ENCODE data around the gene QRICH2. TPM values are rescaled to one million over a fixed set of nuclear protein-coding genes. Genes with fewer than 3 reads are reported as not detected.

The QRICH2 gene
- total and polyA plus RNA-seq, 2 of the 4 experiments (the other 2 are of a cell fraction), result 4.3 to 4.8 TPM

- H2AK5ac ChIP-seq (ENCODE audit: low read depth, low read length), result peak overlapping the region; percentile 35
- no peaks in the 10 kb centered on the region for H3K27me3 ChIP-seq (ENCODE audit: control insufficient read depth, insufficient read depth, low read length)
- WGBS, 2 experiments (ENCODE audit: extremely low coverage in 2 of 2, insufficient read length in 1 of 2), result 93% methylated on average over 5 of the region's 9 CpGs; no CpG with 5 or more reads in 1 of the 2 experiments
- H3K23ac ChIP-seq (ENCODE audit: low read depth, low read length), result peak overlapping the region; percentile 31; the same call in 1 of the 2 replicates
- H3K36me3 ChIP-seq (ENCODE audit: control insufficient read depth, insufficient read depth, low read length), result no peaks in the 10 kb centered on the region; the same call in 1 of the 2 replicates
- no peak overlapping the region for H3K27ac ChIP-seq (ENCODE audit: insufficient read depth, low read length)
- peak overlapping the region; percentile 64; the same call in 1 of the 3 replicates for H2BK15ac ChIP-seq (ENCODE audit: low read depth, low read length)
- in situ Hi-C loops (cut with MboI; ENCODE audit: low sequenced_read_pairs), result no loop called here
- H2BK20ac ChIP-seq (ENCODE audit: low read depth, low read length), result peak overlapping the region; percentile 28
- H4K8ac ChIP-seq (ENCODE audit: low read depth in 2 of 2, low read length in 2 of 2), result peak overlapping the region in 1 of 2 experiments; percentile 39; a peak in 1 of 4 replicates
- no peak overlapping the region for H3K18ac ChIP-seq (ENCODE audit: low read depth, low read length)
- H3K9ac ChIP-seq (ENCODE audit: low read depth, low read length), result no peak overlapping the region
- 0 out of 2 replicates have a peak overlapping the region, but pooled peaks have one; percentile 55 for H3K14ac ChIP-seq (replicated peaks; ENCODE audit: low read depth, low read length)
- dilution Hi-C loops (cut with HindIII; ENCODE audit: low sequenced_read_pairs, unreplicated experiment), result no loop called here
- peaks cover 6% of the 10 kb centered on the region for H3K4me1 ChIP-seq (ENCODE audit: control insufficient read depth, insufficient read depth, low read length)
- no peak overlapping the region for H3K4me3 ChIP-seq (ENCODE audit: insufficient read depth, low read depth, low read length)
- TF ChIP-seq RCOR1 (IDR thresholded peaks at IDR 0.05; ENCODE audit: insufficient replicate concordance, low read length), result no peak
- no peak for TF ChIP-seq NFE2L2 (IDR thresholded peaks at IDR 0.05; ENCODE audit: low read depth, low read length)
- no peak for TF ChIP-seq RFX5 (IDR thresholded peaks at IDR 0.05; ENCODE audit: low read depth, low read length)
- no peak for TF ChIP-seq BHLHE40 (IDR thresholded peaks at IDR 0.05; ENCODE audit: low read depth, low read length)
- no peak for TF ChIP-seq MXI1 (IDR thresholded peaks at IDR 0.05; ENCODE audit: borderline replicate concordance, low read depth, low read length)
- TF ChIP-seq CEBPB (IDR thresholded peaks at IDR 0.05; ENCODE audit: low read depth, low read length), result no peak
- no peak for TF ChIP-seq FOS (IDR thresholded peaks at IDR 0.05; ENCODE audit: low read depth, low read length)
- no peak for TF ChIP-seq CTCF (conservative IDR thresholded peaks at IDR 0.05; ENCODE audit: low read depth, low read length)
- no peak for TF ChIP-seq MAZ (IDR thresholded peaks at IDR 0.05; ENCODE audit: borderline replicate concordance, low read depth, low read length)
- no peak for TF ChIP-seq USF2 (IDR thresholded peaks at IDR 0.05; ENCODE audit: low read depth, low read length)
- TF ChIP-seq CHD1 (IDR thresholded peaks at IDR 0.05; ENCODE audit: low read depth, low read length), result no peak
- no peak for TF ChIP-seq SMC3 (IDR thresholded peaks at IDR 0.05; ENCODE audit: low read depth, low read length)
- H2BK5ac ChIP-seq (ENCODE audit: low read depth, low read length, poor library complexity, severe bottlenecking), result no peak overlapping the region
- BruUV-seq (replicated peaks), result no TSS peak
- CTCF ChIA-PET, result no interaction called here
- peak overlapping the region; percentile 49 for H2BK120ac ChIP-seq (ENCODE audit: low read depth, low read length)
- peaks cover 15% of the 10 kb centered on the region for H3K9me1 ChIP-seq (ENCODE audit: insufficient read depth, low read length)
- H3K4ac ChIP-seq (ENCODE audit: low read depth, low read length), result peak overlapping the region; percentile 58
- peak overlapping the region; percentile 4 for H2AFZ ChIP-seq (replicated peaks; ENCODE audit: low read length, poor library complexity)
- no peak overlapping the region for H4K5ac ChIP-seq (ENCODE audit: low read depth, low read length)
- no peak overlapping the region for H3K56ac ChIP-seq (ENCODE audit: extremely low read depth, insufficient read depth, low read length)
- DNase-seq, result no peak
- peaks cover 16 to 28% of the 10 kb centered on the region in 2 experiments for H3K79me1 ChIP-seq (ENCODE audit: low read depth in 1 of 2, low read length in 2 of 2)
- no peaks in the 10 kb centered on the region for H3K9me3 ChIP-seq (ENCODE audit: control insufficient read depth, insufficient read depth, low read length)
- no peak for ATAC-seq (ENCODE audit: low read depth)
- intact Hi-C loops (cut with micrococcal nuclease), result no loop called here
- H4K91ac ChIP-seq (ENCODE audit: insufficient read depth, low read depth, low read length), result no peak overlapping the region
- POLR2A ChIA-PET (ENCODE audit: unreplicated experiment), result interaction anchor here (0.6 kb wide), 1 partner anchor 587 kb away, joined by 3 read pairs; no protein-coding TSS in a partner anchor
- no peak overlapping the region for H2AK9ac ChIP-seq (replicated peaks; ENCODE audit: low read depth, low read length, poor library complexity)
- H3K4me2 ChIP-seq (ENCODE audit: low read depth, low read length), result no peak overlapping the region
- no peaks in the 10 kb centered on the region for H4K20me1 ChIP-seq (ENCODE audit: insufficient read depth, low read length)
These were observed 45.2 kb downstream of the QRICH2 start for GRCh38 chr17:76262732-76263344.
